ENCODE results near the gene PKN1. TPM values are rescaled to one million over a fixed set of nuclear protein-coding genes. Genes with fewer than 3 reads are reported as not detected.
A peak's percentile ranks its signal among the peaks of the same experiment; 100 is the strongest.
"Not testable (repeated sequence)": the region's sequence is repeated elsewhere in the genome, so short reads cannot be mapped to it uniquely, and the experiment has no call there.

Gene PKN1
- total RNA-seq, 1 donor from 2014 or later = 57.9 TPM

GRCh38 chr19:14496029-14496833 is 63.1 kb downstream of the PKN1 start, which contains the start of gene GIPC1:
GIPC1 (minus strand) TSS chr19:14496127; CDS start chr19:14482976, 13,151 bp downstream.
- Histone ChIP-seq H3K27me3 (ENCODE audit: control insufficient read depth in 3 of 3, insufficient read depth in 3 of 3, low read length in 3 of 3) (no peaks in the 10 kb centered on the region), H3K36me3 (ENCODE audit: control insufficient read depth in 3 of 3, insufficient read depth in 3 of 3, low read length in 3 of 3) (peaks cover 0 to 7% (median 3%) of the 10 kb centered on the region in 3 donors), H3K4me1 (ENCODE audit: control insufficient read depth in 3 of 3, insufficient read depth in 3 of 3, low read length in 3 of 3) (peaks cover 21 to 28% (median 27%) of the 10 kb centered on the region in 3 donors), H3K27ac (ENCODE audit: low read depth, low read length) (peak within 1 kb of the TSS; percentile 69), H3K9me3 (ENCODE audit: control insufficient read depth in 3 of 3, low read length in 3 of 3) (no peaks in the 10 kb centered on the region), H3K9ac (ENCODE audit: low read depth in 1 of 3, low read length in 3 of 3) (peak within 1 kb of the TSS; percentile 52 to 74 (median 53)), H3K4me3 (ENCODE audit: low read length in 3 of 3) (peak within 1 kb of the TSS; percentile 70 to 76 (median 75))

- H3K4me3 ChIP-seq (ENCODE audit: low read length in 3 of 3) = peak overlapping the region; percentile 67 to 71 (median 70)
- H3K9ac ChIP-seq (ENCODE audit: low read depth in 1 of 3, low read length in 3 of 3) = peak overlapping the region in 1 of 3 donors; percentile 71
- peaks cover 21 to 28% (median 27%) of the 10 kb centered on the region in 3 donors for H3K4me1 ChIP-seq (ENCODE audit: control insufficient read depth in 3 of 3, insufficient read depth in 3 of 3, low read length in 3 of 3)
- H3K9me3 ChIP-seq (ENCODE audit: control insufficient read depth in 3 of 3, low read length in 3 of 3) = no peaks in the 10 kb centered on the region
- peaks cover 0 to 3% (median 0%) of the 10 kb centered on the region in 3 donors for H3K36me3 ChIP-seq (ENCODE audit: control insufficient read depth in 3 of 3, insufficient read depth in 3 of 3, low read length in 3 of 3)
- peak overlapping the region; percentile 69 for H3K27ac ChIP-seq (ENCODE audit: low read depth, low read length)
- H3K27me3 ChIP-seq (ENCODE audit: control insufficient read depth in 3 of 3, insufficient read depth in 3 of 3, low read length in 3 of 3) = no peaks in the 10 kb centered on the region
Measured at GRCh38 chr19:14496834-14497227, 63.7 kb downstream of the PKN1 start.

GRCh38 chr19:14497228-14497921 is 64.3 kb downstream of the PKN1 start:
- Histone ChIP-seq H3K9me3 (ENCODE audit: control insufficient read depth in 3 of 3, low read length in 3 of 3) (no peaks in the 10 kb centered on the region), H3K4me3 (ENCODE audit: low read length in 3 of 3) (no peak overlapping the region), H3K27me3 (ENCODE audit: control insufficient read depth in 3 of 3, insufficient read depth in 3 of 3, low read length in 3 of 3) (no peaks in the 10 kb centered on the region), H3K36me3 (ENCODE audit: control insufficient read depth in 3 of 3, insufficient read depth in 3 of 3, low read length in 3 of 3) (peaks cover 0 to 3% (median 0%) of the 10 kb centered on the region in 3 donors), H3K9ac (ENCODE audit: low read depth in 1 of 3, low read length in 3 of 3) (peak overlapping the region in 1 of 3 donors; percentile 50), H3K4me1 (ENCODE audit: control insufficient read depth in 3 of 3, insufficient read depth in 3 of 3, low read length in 3 of 3) (peaks cover 21 to 28% (median 27%) of the 10 kb centered on the region in 3 donors), H3K27ac (ENCODE audit: low read depth, low read length) (no peak overlapping the region)

GRCh38 chr19:14502334-14503092 is 69.4 kb downstream of the PKN1 start:
- H3K9me3 ChIP-seq (ENCODE audit: control insufficient read depth in 3 of 3, low read length in 3 of 3) = no peaks in the 10 kb centered on the region
- H3K4me1 ChIP-seq (ENCODE audit: control insufficient read depth in 3 of 3, insufficient read depth in 3 of 3, low read length in 3 of 3) = peaks cover 1 to 4% (median 2%) of the 10 kb centered on the region in 3 donors
- H3K9ac ChIP-seq (ENCODE audit: low read depth in 1 of 3, low read length in 3 of 3) = no peak overlapping the region
- H3K36me3 ChIP-seq (ENCODE audit: control insufficient read depth in 3 of 3, insufficient read depth in 3 of 3, low read length in 3 of 3) = no peaks in the 10 kb centered on the region
- H3K27me3 ChIP-seq (ENCODE audit: control insufficient read depth in 3 of 3, insufficient read depth in 3 of 3, low read length in 3 of 3) = no peaks in the 10 kb centered on the region
- no peak overlapping the region for H3K4me3 ChIP-seq (ENCODE audit: low read length in 3 of 3)
- H3K27ac ChIP-seq (ENCODE audit: low read depth, low read length) = no peak overlapping the region

- Histone ChIP-seq H3K9ac (ENCODE audit: low read depth in 1 of 3, low read length in 3 of 3) (no peak overlapping the region), H3K4me1 (ENCODE audit: control insufficient read depth in 3 of 3, insufficient read depth in 3 of 3, low read length in 3 of 3) (no peaks in the 10 kb centered on the region), H3K36me3 (ENCODE audit: control insufficient read depth in 3 of 3, insufficient read depth in 3 of 3, low read length in 3 of 3) (no peaks in the 10 kb centered on the region), H3K27ac (ENCODE audit: low read depth, low read length) (no peak overlapping the region), H3K4me3 (ENCODE audit: low read length in 3 of 3) (no peak overlapping the region), H3K27me3 (ENCODE audit: control insufficient read depth in 3 of 3, insufficient read depth in 3 of 3, low read length in 3 of 3) (no peaks in the 10 kb centered on the region), H3K9me3 (ENCODE audit: control insufficient read depth in 3 of 3, low read length in 3 of 3) (no peaks in the 10 kb centered on the region)
Measured at GRCh38 chr19:14503285-14503684, 70.2 kb downstream of the PKN1 start.

GRCh38 chr19:14504575-14504974 is 71.5 kb downstream of the PKN1 start:
- H3K27me3 ChIP-seq (ENCODE audit: control insufficient read depth in 3 of 3, insufficient read depth in 3 of 3, low read length in 3 of 3); H3K36me3 ChIP-seq (ENCODE audit: control insufficient read depth in 3 of 3, insufficient read depth in 3 of 3, low read length in 3 of 3); H3K9ac ChIP-seq (ENCODE audit: low read depth in 1 of 3, low read length in 3 of 3); H3K4me3 ChIP-seq (ENCODE audit: low read length in 3 of 3); H3K9me3 ChIP-seq (ENCODE audit: control insufficient read depth in 3 of 3, low read length in 3 of 3); H3K27ac ChIP-seq (ENCODE audit: low read depth, low read length): not testable (repeated sequence)
- H3K4me1 ChIP-seq (ENCODE audit: control insufficient read depth in 3 of 3, insufficient read depth in 3 of 3, low read length in 3 of 3) = peaks cover 3 to 12% (median 5%) of the 10 kb centered on the region in 3 donors

- no peaks in the 10 kb centered on the region for H3K9me3 ChIP-seq (ENCODE audit: control insufficient read depth in 3 of 3, low read length in 3 of 3)
- H3K27me3 ChIP-seq (ENCODE audit: control insufficient read depth in 3 of 3, insufficient read depth in 3 of 3, low read length in 3 of 3) = no peaks in the 10 kb centered on the region
- no peak overlapping the region for H3K27ac ChIP-seq (ENCODE audit: low read depth, low read length)
- no peak overlapping the region for H3K9ac ChIP-seq (ENCODE audit: low read depth in 1 of 3, low read length in 3 of 3)
- H3K4me1 ChIP-seq (ENCODE audit: control insufficient read depth in 3 of 3, insufficient read depth in 3 of 3, low read length in 3 of 3) = peaks cover 4 to 15% (median 6%) of the 10 kb centered on the region in 3 donors
- no peak overlapping the region for H3K4me3 ChIP-seq (ENCODE audit: low read length in 3 of 3)
- no peaks in the 10 kb centered on the region for H3K36me3 ChIP-seq (ENCODE audit: control insufficient read depth in 3 of 3, insufficient read depth in 3 of 3, low read length in 3 of 3)
Measured at GRCh38 chr19:14505488-14506239, 72.6 kb downstream of the PKN1 start.

- no peaks in the 10 kb centered on the region for H3K36me3 ChIP-seq (ENCODE audit: control insufficient read depth in 3 of 3, insufficient read depth in 3 of 3, low read length in 3 of 3)
- no peak overlapping the region for H3K4me3 ChIP-seq (ENCODE audit: low read length in 3 of 3)
- no peaks in the 10 kb centered on the region for H3K9me3 ChIP-seq (ENCODE audit: control insufficient read depth in 3 of 3, low read length in 3 of 3)
- H3K9ac ChIP-seq (ENCODE audit: low read depth in 1 of 3, low read length in 3 of 3) = no peak overlapping the region
- H3K27ac ChIP-seq (ENCODE audit: low read depth, low read length) = no peak overlapping the region
- peaks cover 4 to 15% (median 9%) of the 10 kb centered on the region in 3 donors for H3K4me1 ChIP-seq (ENCODE audit: control insufficient read depth in 3 of 3, insufficient read depth in 3 of 3, low read length in 3 of 3)
- H3K27me3 ChIP-seq (ENCODE audit: control insufficient read depth in 3 of 3, insufficient read depth in 3 of 3, low read length in 3 of 3) = no peaks in the 10 kb centered on the region
Measured at GRCh38 chr19:14507704-14508542, 74.8 kb downstream of the PKN1 start.

All from skeletal muscle tissue (tissue), 4 donors.